ENCODE measurements around the gene LARGE1. TPM values are rescaled to one million over a fixed set of nuclear protein-coding genes. Genes with fewer than 3 reads are reported as not detected.

LARGE1 gene
- total and polyA plus RNA-seq, 2 donors (not counting 1 experiment from before 2014, with no cell fraction given), result 14.1 to 19.2 TPM

DNA sequence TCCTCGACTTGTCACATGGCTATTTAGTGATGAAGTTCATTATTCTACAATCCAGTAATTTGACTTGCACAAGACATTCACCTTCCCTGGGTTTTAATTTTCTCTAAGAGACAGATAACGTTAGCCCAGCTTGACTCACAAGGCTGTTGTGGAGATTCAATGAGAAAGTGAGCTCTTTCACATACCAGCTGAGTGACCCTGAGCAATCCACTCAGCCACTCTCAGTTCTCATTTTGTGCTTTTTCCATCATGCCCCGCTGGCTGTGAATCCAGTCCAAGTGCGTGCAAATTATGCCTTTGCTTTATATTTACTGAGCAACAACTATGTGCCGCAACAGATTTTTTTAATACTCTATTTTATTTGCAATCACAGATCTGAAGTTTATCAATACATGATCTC, 176.5 kb downstream of the LARGE1 start:
- DNase-seq (ENCODE audit: low read depth in 2 of 2), result no peak
- Histone ChIP-seq H4K20me1 (ENCODE audit: control insufficient read depth, extremely low read depth, insufficient read depth, low read length) (no peaks in the 10 kb centered on the region), H3K4me3 (replicated peaks in 1 of 4; ENCODE audit: control extremely low read depth in 1 of 4, insufficient read depth in 1 of 4, low read depth in 3 of 4, low read length in 4 of 4) (no peak overlapping the region), H3K4me2 (ENCODE audit: extremely low read depth, insufficient read depth, low read length) (no peak overlapping the region), H3K27ac (ENCODE audit: insufficient read depth, low read length) (no peak overlapping the region), H3K9me3 (ENCODE audit: control insufficient read depth, insufficient read depth, low read depth, low read length) (no peaks in the 10 kb centered on the region), H3K36me3 (ENCODE audit: control insufficient read depth, insufficient read depth, low read length) (no peaks in the 10 kb centered on the region), H3K27me3 (ENCODE audit: control insufficient read depth, insufficient read depth, low read length) (no peaks in the 10 kb centered on the region), H2AFZ (ENCODE audit: low read length) (no peak overlapping the region), H3K4me1 (ENCODE audit: control insufficient read depth, extremely low read depth, insufficient read depth, low read length) (no peaks in the 10 kb centered on the region), H3K79me2 (ENCODE audit: control insufficient read depth, insufficient read depth, low read length) (no peaks in the 10 kb centered on the region), H3K9ac (ENCODE audit: insufficient read depth, low read length) (no peak overlapping the region)
- no peak for TF ChIP-seq EZH2 (IDR thresholded peaks at IDR 0.05; ENCODE audit: low read length, missing control alignments)
- TF ChIP-seq, protein P1, sequence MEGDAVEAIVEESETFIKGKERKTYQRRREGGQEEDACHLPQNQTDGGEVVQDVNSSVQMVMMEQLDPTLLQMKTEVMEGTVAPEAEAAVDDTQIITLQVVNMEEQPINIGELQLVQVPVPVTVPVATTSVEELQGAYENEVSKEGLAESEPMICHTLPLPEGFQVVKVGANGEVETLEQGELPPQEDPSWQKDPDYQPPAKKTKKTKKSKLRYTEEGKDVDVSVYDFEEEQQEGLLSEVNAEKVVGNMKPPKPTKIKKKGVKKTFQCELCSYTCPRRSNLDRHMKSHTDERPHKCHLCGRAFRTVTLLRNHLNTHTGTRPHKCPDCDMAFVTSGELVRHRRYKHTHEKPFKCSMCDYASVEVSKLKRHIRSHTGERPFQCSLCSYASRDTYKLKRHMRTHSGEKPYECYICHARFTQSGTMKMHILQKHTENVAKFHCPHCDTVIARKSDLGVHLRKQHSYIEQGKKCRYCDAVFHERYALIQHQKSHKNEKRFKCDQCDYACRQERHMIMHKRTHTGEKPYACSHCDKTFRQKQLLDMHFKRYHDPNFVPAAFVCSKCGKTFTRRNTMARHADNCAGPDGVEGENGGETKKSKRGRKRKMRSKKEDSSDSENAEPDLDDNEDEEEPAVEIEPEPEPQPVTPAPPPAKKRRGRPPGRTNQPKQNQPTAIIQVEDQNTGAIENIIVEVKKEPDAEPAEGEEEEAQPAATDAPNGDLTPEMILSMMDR (conservative IDR thresholded peaks at IDR 0.05 in 1 of 2, IDR thresholded peaks at IDR 0.05 in 1 of 2; ENCODE audit: low read depth in 1 of 2, low read length in 2 of 2), result no peak

DNA sequence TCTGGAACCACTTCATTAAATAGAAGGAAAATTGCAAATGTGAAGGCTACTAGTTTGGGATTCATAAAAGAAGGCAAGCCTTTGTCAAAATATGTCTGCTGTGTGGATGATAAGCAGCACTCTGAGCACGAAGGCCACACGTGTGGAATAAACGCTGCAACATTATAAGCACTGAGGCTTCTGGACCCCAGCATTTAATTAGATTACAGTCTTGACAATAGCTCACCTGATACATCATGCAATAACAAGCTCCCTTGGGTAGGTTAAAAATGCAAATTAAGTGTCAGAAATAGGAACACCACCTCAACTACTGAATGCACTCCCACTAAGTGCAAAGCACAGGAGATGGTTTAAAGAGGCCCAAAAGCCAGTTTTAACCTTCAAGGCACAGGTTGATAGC, 179.3 kb downstream of the LARGE1 start:
- Histone ChIP-seq H3K9me3 (ENCODE audit: control insufficient read depth, insufficient read depth, low read depth, low read length) (no peaks in the 10 kb centered on the region), H3K9ac (ENCODE audit: insufficient read depth, low read length) (no peak overlapping the region), H3K4me3 (replicated peaks in 1 of 4; ENCODE audit: control extremely low read depth in 1 of 4, insufficient read depth in 1 of 4, low read depth in 3 of 4, low read length in 4 of 4) (no peak overlapping the region), H3K27me3 (ENCODE audit: control insufficient read depth, insufficient read depth, low read length) (no peaks in the 10 kb centered on the region), H3K4me1 (ENCODE audit: control insufficient read depth, extremely low read depth, insufficient read depth, low read length) (no peaks in the 10 kb centered on the region), H3K79me2 (ENCODE audit: control insufficient read depth, insufficient read depth, low read length) (no peaks in the 10 kb centered on the region), H4K20me1 (ENCODE audit: control insufficient read depth, extremely low read depth, insufficient read depth, low read length) (no peaks in the 10 kb centered on the region), H3K4me2 (ENCODE audit: extremely low read depth, insufficient read depth, low read length) (no peak overlapping the region), H3K36me3 (ENCODE audit: control insufficient read depth, insufficient read depth, low read length) (no peaks in the 10 kb centered on the region), H2AFZ (ENCODE audit: low read length) (no peak overlapping the region), H3K27ac (ENCODE audit: insufficient read depth, low read length) (no peak overlapping the region)
- TF ChIP-seq EZH2 (IDR thresholded peaks at IDR 0.05; ENCODE audit: low read length, missing control alignments), result no peak
- TF ChIP-seq, protein P1 (conservative IDR thresholded peaks at IDR 0.05 in 1 of 2, IDR thresholded peaks at IDR 0.05 in 1 of 2; ENCODE audit: low read depth in 1 of 2, low read length in 2 of 2), result no peak
- no peak for DNase-seq (ENCODE audit: low read depth in 2 of 2)

DNA sequence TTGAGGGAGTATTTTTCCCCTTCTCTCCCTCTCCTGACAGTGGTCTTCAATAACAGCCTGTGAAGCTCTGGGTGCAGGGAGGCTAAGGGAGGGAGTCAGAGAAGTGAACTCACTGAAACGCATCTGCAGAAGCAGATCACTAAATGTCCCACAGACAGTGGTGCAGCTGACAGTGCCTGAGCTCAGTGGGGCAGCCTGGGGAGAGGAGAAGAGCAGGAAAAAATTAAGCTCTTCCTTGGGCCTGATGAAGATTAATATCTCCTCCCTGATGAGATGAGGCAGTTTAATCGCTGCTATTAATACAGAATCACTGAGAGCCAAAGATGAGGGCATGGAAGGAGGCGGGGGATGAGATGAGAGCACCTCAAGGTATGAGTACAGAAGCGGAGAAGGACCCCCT, 180.8 kb downstream of the LARGE1 start:
- no peaks in the 10 kb centered on the region for H3K9me3 ChIP-seq (ENCODE audit: control insufficient read depth, insufficient read depth, low read depth, low read length)
- DNase-seq (ENCODE audit: low read depth in 2 of 2), result no peak
- H3K9ac ChIP-seq (ENCODE audit: insufficient read depth, low read length), result no peak overlapping the region
- H3K4me2 ChIP-seq (ENCODE audit: extremely low read depth, insufficient read depth, low read length), result no peak overlapping the region
- no peaks in the 10 kb centered on the region for H3K27me3 ChIP-seq (ENCODE audit: control insufficient read depth, insufficient read depth, low read length)
- no peaks in the 10 kb centered on the region for H3K4me1 ChIP-seq (ENCODE audit: control insufficient read depth, extremely low read depth, insufficient read depth, low read length)
- no peak overlapping the region for H3K27ac ChIP-seq (ENCODE audit: insufficient read depth, low read length)
- no peaks in the 10 kb centered on the region for H3K79me2 ChIP-seq (ENCODE audit: control insufficient read depth, insufficient read depth, low read length)
- no peak overlapping the region for H3K4me3 ChIP-seq (replicated peaks in 1 of 4; ENCODE audit: control extremely low read depth in 1 of 4, insufficient read depth in 1 of 4, low read depth in 3 of 4, low read length in 4 of 4)
- H2AFZ ChIP-seq (ENCODE audit: low read length), result no peak overlapping the region
- TF ChIP-seq, protein P1 (conservative IDR thresholded peaks at IDR 0.05 in 1 of 2, IDR thresholded peaks at IDR 0.05 in 1 of 2; ENCODE audit: low read depth in 1 of 2, low read length in 2 of 2), result no peak
- no peak for TF ChIP-seq EZH2 (IDR thresholded peaks at IDR 0.05; ENCODE audit: low read length, missing control alignments)
- H4K20me1 ChIP-seq (ENCODE audit: control insufficient read depth, extremely low read depth, insufficient read depth, low read length), result no peaks in the 10 kb centered on the region
- no peaks in the 10 kb centered on the region for H3K36me3 ChIP-seq (ENCODE audit: control insufficient read depth, insufficient read depth, low read length)

Data from fibroblast of lung (primary cell).